HG02759 (cell line): Measurements from ENCODE around the gene ARHGAP8.
"Not testable (repeated sequence)": the region's sequence is repeated elsewhere in the genome, so short reads cannot be mapped to it uniquely, and the experiment has no call there.

Experiments used
- ATAC-seq: cut with Tn5 transposase; IDR thresholded peaks from one replicate; pipeline ENCODE4 v1.9.1; 2021; ENCODE audit warnings: mild to moderate bottlenecking, moderate library complexity; ENCODE audit not compliant: unreplicated experiment

ARHGAP8 gene

DNA sequence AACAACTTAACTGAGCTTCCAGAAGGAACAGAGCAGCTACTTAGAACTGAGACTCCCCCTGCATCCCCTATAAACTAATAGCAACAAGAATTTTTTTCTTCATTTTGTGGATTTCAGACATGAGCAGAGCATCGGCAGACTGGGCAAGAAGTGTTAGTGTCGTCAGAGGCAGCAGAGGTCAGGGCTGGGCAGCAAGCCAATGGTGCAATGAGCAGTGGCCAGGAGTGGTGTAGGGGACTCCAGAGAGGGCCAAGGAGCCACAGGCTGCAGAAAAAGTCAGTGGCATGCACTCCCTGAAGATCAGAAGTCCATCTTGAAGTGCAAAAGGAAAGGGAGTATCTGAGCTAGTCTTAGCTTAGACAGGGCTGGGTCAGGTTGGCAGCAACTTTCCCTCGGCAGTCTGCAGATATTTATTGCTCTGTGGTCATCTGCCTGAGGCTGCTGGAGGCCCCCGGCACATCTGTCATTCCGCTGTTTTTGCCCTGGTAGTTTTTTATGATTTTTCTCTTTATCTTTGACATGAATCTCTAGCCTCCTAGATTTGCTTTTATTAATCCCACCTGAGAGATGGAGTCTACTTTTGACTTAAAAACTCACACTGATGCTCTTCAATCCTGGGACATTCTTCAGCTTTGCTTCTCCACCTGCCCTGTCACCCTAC, 152.2 kb downstream of the ARHGAP8 start:
- not testable (repeated sequence) for ATAC-seq

- ATAC-seq, result no peak
Observed at GRCh38 chr22:44906248-44906936, 154.0 kb downstream of the ARHGAP8 start.

DNA sequence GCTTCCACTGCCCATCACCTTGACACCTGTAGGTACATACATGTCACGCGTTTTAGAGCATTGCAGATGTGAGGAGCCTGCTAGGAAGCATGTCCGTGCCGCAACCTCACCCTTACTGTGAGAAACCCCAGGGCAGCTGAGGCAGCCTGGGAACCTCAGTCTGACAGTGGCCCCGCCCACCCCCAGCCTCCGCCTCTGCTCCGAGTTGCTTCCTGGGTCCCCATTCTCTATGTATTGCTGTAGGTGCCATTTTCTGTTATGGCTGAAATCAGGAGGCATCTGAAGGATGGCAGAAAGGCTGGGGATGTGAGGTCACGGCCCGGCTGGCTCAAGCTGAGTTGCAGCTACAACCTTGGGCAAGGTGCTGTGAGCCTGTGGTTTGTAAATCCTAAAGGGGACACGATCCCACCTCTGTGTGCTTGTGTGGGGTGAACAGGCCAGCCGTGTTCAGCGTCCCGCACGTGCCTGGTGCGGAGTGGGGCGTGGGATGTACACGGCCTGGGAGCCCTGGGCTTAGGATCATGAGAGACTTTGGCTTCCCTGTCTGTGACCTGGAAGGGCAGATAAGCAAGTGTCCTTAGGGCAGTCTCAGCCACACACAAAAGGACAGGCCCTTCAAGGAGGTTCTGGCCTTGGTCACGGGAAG, 154.7 kb downstream of the ARHGAP8 start:
- no peak for ATAC-seq

GRCh38 chr22:44907765-44908737, 155.7 kb downstream of the ARHGAP8 start:
- no peak for ATAC-seq

GRCh38 chr22:44909241-44909640, 156.9 kb downstream of the ARHGAP8 start:
- no peak for ATAC-seq
